ENCODE measurements around the gene SORCS2.

SORCS2 gene

GRCh38 chr4:7186516-7187167, 5.7 kb upstream of the SORCS2 start:
- H3K36me3 ChIP-seq (ENCODE audit: insufficient read depth, low read length), result no peaks in the 10 kb centered on the region
- no peak overlapping the region for H3K9ac ChIP-seq (ENCODE audit: low read depth, low read length)
- no peaks in the 10 kb centered on the region for H3K4me1 ChIP-seq (ENCODE audit: insufficient read depth, low read length)
- no peaks in the 10 kb centered on the region for H3K9me3 ChIP-seq (ENCODE audit: control insufficient read depth, insufficient read depth, low read length)

GRCh38 chr4:7187168-7187535, 5.2 kb upstream of the SORCS2 start:
- no peak overlapping the region for H3K9ac ChIP-seq (ENCODE audit: low read depth, low read length)
- no peaks in the 10 kb centered on the region for H3K36me3 ChIP-seq (ENCODE audit: insufficient read depth, low read length)
- no peaks in the 10 kb centered on the region for H3K9me3 ChIP-seq (ENCODE audit: control insufficient read depth, insufficient read depth, low read length)
- H3K4me1 ChIP-seq (ENCODE audit: insufficient read depth, low read length), result no peaks in the 10 kb centered on the region

GRCh38 chr4:7187691-7188090, 4.6 kb upstream of the SORCS2 start:
- Histone ChIP-seq H3K4me1 (ENCODE audit: insufficient read depth, low read length) (no peaks in the 10 kb centered on the region), H3K36me3 (ENCODE audit: insufficient read depth, low read length) (no peaks in the 10 kb centered on the region), H3K9ac (ENCODE audit: low read depth, low read length) (no peak overlapping the region), H3K9me3 (ENCODE audit: control insufficient read depth, insufficient read depth, low read length) (no peaks in the 10 kb centered on the region)

GRCh38 chr4:7189066-7189465, 3.3 kb upstream of the SORCS2 start:
- no peaks in the 10 kb centered on the region for H3K9me3 ChIP-seq (ENCODE audit: control insufficient read depth, insufficient read depth, low read length)
- no peak overlapping the region for H3K9ac ChIP-seq (ENCODE audit: low read depth, low read length)
- H3K4me1 ChIP-seq (ENCODE audit: insufficient read depth, low read length), result no peaks in the 10 kb centered on the region
- H3K36me3 ChIP-seq (ENCODE audit: insufficient read depth, low read length), result no peaks in the 10 kb centered on the region

- Histone ChIP-seq H3K36me3 (ENCODE audit: insufficient read depth, low read length) (no peaks in the 10 kb centered on the region), H3K4me1 (ENCODE audit: insufficient read depth, low read length) (no peaks in the 10 kb centered on the region), H3K9ac (ENCODE audit: low read depth, low read length) (no peak overlapping the region), H3K9me3 (ENCODE audit: control insufficient read depth, insufficient read depth, low read length) (no peaks in the 10 kb centered on the region)
These were observed 2.7 kb upstream of the SORCS2 start for GRCh38 chr4:7189475-7190277.

GRCh38 chr4:7190278-7190594, 2.1 kb upstream of the SORCS2 start:
- H3K36me3 ChIP-seq (ENCODE audit: insufficient read depth, low read length), result no peaks in the 10 kb centered on the region
- H3K9me3 ChIP-seq (ENCODE audit: control insufficient read depth, insufficient read depth, low read length), result no peaks in the 10 kb centered on the region
- no peak overlapping the region for H3K9ac ChIP-seq (ENCODE audit: low read depth, low read length)
- no peaks in the 10 kb centered on the region for H3K4me1 ChIP-seq (ENCODE audit: insufficient read depth, low read length)

- Histone ChIP-seq H3K9ac (ENCODE audit: low read depth, low read length) (no peak overlapping the region), H3K4me1 (ENCODE audit: insufficient read depth, low read length) (no peaks in the 10 kb centered on the region), H3K9me3 (ENCODE audit: control insufficient read depth, insufficient read depth, low read length) (no peaks in the 10 kb centered on the region), H3K36me3 (ENCODE audit: insufficient read depth, low read length) (no peaks in the 10 kb centered on the region)
These were observed 1.4 kb upstream of the SORCS2 start for GRCh38 chr4:7190691-7191545.

- Histone ChIP-seq H3K4me1 (ENCODE audit: insufficient read depth, low read length) (0 out of 2 replicates have a peak, but pooled peaks cover 2% of the 10 kb centered on the region), H3K36me3 (ENCODE audit: insufficient read depth, low read length) (no peaks in the 10 kb centered on the region), H3K9ac (ENCODE audit: low read depth, low read length) (peak overlapping the region; percentile 14; the same call in 1 of the 2 replicates), H3K9me3 (ENCODE audit: control insufficient read depth, insufficient read depth, low read length) (no peaks in the 10 kb centered on the region)
These were observed 639 bp upstream of the SORCS2 start for GRCh38 chr4:7191546-7192251.

GRCh38 chr4:7193030-7193958, 956 bp downstream of the SORCS2 start:
- H3K9me3 ChIP-seq (ENCODE audit: control insufficient read depth, insufficient read depth, low read length), result no peaks in the 10 kb centered on the region
- H3K9ac ChIP-seq (ENCODE audit: low read depth, low read length), result peak overlapping the region; percentile 58
- H3K4me1 ChIP-seq (ENCODE audit: insufficient read depth, low read length), result peaks cover 10% of the 10 kb centered on the region; the same call in 1 of the 2 replicates
- H3K36me3 ChIP-seq (ENCODE audit: insufficient read depth, low read length), result no peaks in the 10 kb centered on the region

- Histone ChIP-seq H3K4me1 (ENCODE audit: insufficient read depth, low read length) (peaks cover 10% of the 10 kb centered on the region; the same call in 1 of the 2 replicates), H3K9me3 (ENCODE audit: control insufficient read depth, insufficient read depth, low read length) (no peaks in the 10 kb centered on the region), H3K9ac (ENCODE audit: low read depth, low read length) (no peak overlapping the region), H3K36me3 (ENCODE audit: insufficient read depth, low read length) (no peaks in the 10 kb centered on the region)
These were observed 2.2 kb downstream of the SORCS2 start for GRCh38 chr4:7194251-7195140.

GRCh38 chr4:7195141-7195515, 2.8 kb downstream of the SORCS2 start:
- H3K9me3 ChIP-seq (ENCODE audit: control insufficient read depth, insufficient read depth, low read length), result no peaks in the 10 kb centered on the region
- peaks cover 10% of the 10 kb centered on the region; the same call in 1 of the 2 replicates for H3K4me1 ChIP-seq (ENCODE audit: insufficient read depth, low read length)
- H3K9ac ChIP-seq (ENCODE audit: low read depth, low read length), result no peak overlapping the region
- H3K36me3 ChIP-seq (ENCODE audit: insufficient read depth, low read length), result no peaks in the 10 kb centered on the region

GRCh38 chr4:7195546-7196287, 3.4 kb downstream of the SORCS2 start:
- H3K9me3 ChIP-seq (ENCODE audit: control insufficient read depth, insufficient read depth, low read length), result no peaks in the 10 kb centered on the region
- no peak overlapping the region for H3K9ac ChIP-seq (ENCODE audit: low read depth, low read length)
- H3K4me1 ChIP-seq (ENCODE audit: insufficient read depth, low read length), result peaks cover 10% of the 10 kb centered on the region; the same call in 1 of the 2 replicates
- H3K36me3 ChIP-seq (ENCODE audit: insufficient read depth, low read length), result no peaks in the 10 kb centered on the region
